Measurements from ENCODE around the gene GMDS. TPM values are rescaled to one million over a fixed set of nuclear protein-coding genes. Genes with fewer than 3 reads are reported as not detected.

The GMDS gene
- total RNA-seq, 1 experiment from 2014 or later, result 31.1 TPM

GRCh38 chr6:1679031-1679687 is 566.2 kb downstream of the GMDS start:
- intact Hi-C loops (cut with micrococcal nuclease; ENCODE audit: unreplicated experiment), result no loop called here
- no TSS peak for BruUV-seq (replicated peaks)
- no peaks in the 10 kb centered on the region for H3K36me3 Mint-ChIP-seq (ENCODE audit: insufficient read depth, unreplicated experiment)
- peaks cover 12% of the 10 kb centered on the region for H3K4me1 Mint-ChIP-seq (ENCODE audit: low read depth, unreplicated experiment)
- ChIA-PET POLR2A (no interaction called here), CTCF (no interaction called here)
- no peak for TF ChIP-seq CTCF (IDR thresholded peaks at IDR 0.05; ENCODE audit: insufficient read depth in 1 of 2, low read depth in 1 of 2, low read length in 1 of 2, severe bottlenecking in 1 of 2, unreplicated experiment in 1 of 2)
- Histone ChIP-seq H3K4me3 (ENCODE audit: low read depth, low read length) (no peak overlapping the region), H3K9me3 (no peaks in the 10 kb centered on the region), H3K27me3 (replicated peaks; ENCODE audit: control insufficient read depth, insufficient read depth, low read length) (no peaks in the 10 kb centered on the region), H3K36me3 (ENCODE audit: control insufficient read depth, insufficient read depth, low read length) (no peaks in the 10 kb centered on the region), H3K4me1 (peaks cover 5% of the 10 kb centered on the region)
- no peak for DNase-seq
- H3K27me3 Mint-ChIP-seq (ENCODE audit: insufficient read depth, unreplicated experiment), result no peaks in the 10 kb centered on the region
- H3K9me3 Mint-ChIP-seq (ENCODE audit: unreplicated experiment), result no peaks in the 10 kb centered on the region
- no peak overlapping the region for H3K27ac Mint-ChIP-seq (ENCODE audit: unreplicated experiment)
- no peak overlapping the region for H3K4me3 Mint-ChIP-seq (ENCODE audit: unreplicated experiment)

DNA sequence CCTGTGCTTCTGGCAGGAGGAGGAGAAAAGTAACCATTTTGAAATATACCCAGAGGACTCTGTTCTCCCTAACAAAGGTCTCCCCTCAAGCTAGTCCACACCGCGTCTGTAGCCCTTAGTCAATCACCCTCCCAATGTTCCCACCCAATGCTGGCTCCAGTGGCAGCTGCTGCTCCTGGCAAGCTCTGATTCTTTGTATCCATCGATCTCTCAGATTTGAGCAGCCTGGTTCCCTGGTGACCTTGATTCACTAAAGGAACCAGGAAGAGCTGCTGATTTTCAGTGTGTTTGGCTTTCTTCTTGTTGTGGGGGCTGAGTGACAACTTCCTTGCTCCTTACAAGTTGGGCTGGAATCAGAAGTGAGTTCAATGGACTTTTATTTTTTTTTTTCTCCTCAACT is 567.2 kb downstream of the GMDS start:
- Histone ChIP-seq H3K27me3 (replicated peaks; ENCODE audit: control insufficient read depth, insufficient read depth, low read length) (no peaks in the 10 kb centered on the region), H3K9me3 (no peaks in the 10 kb centered on the region), H3K36me3 (ENCODE audit: control insufficient read depth, insufficient read depth, low read length) (no peaks in the 10 kb centered on the region), H3K4me3 (ENCODE audit: low read depth, low read length) (no peak overlapping the region), H3K4me1 (peaks cover 5% of the 10 kb centered on the region)
- no peaks in the 10 kb centered on the region for H3K9me3 Mint-ChIP-seq (ENCODE audit: unreplicated experiment)
- no peak for DNase-seq
- no TSS peak for BruUV-seq (replicated peaks)
- no peak overlapping the region for H3K4me3 Mint-ChIP-seq (ENCODE audit: unreplicated experiment)
- ChIA-PET CTCF (no interaction called here), POLR2A (no interaction called here)
- peaks cover 12% of the 10 kb centered on the region for H3K4me1 Mint-ChIP-seq (ENCODE audit: low read depth, unreplicated experiment)
- H3K36me3 Mint-ChIP-seq (ENCODE audit: insufficient read depth, unreplicated experiment), result no peaks in the 10 kb centered on the region
- no peaks in the 10 kb centered on the region for H3K27me3 Mint-ChIP-seq (ENCODE audit: insufficient read depth, unreplicated experiment)
- no peak overlapping the region for H3K27ac Mint-ChIP-seq (ENCODE audit: unreplicated experiment)
- no peak for TF ChIP-seq CTCF (IDR thresholded peaks at IDR 0.05; ENCODE audit: insufficient read depth in 1 of 2, low read depth in 1 of 2, low read length in 1 of 2, severe bottlenecking in 1 of 2, unreplicated experiment in 1 of 2)
- intact Hi-C loops (cut with micrococcal nuclease; ENCODE audit: unreplicated experiment), result no loop called here

- H3K4me3 ChIP-seq (ENCODE audit: low read depth, low read length), result no peak overlapping the region
- ChIA-PET POLR2A (no interaction called here), CTCF (no interaction called here)
- DNase-seq, result no peak
- H3K27me3 ChIP-seq (replicated peaks; ENCODE audit: control insufficient read depth, insufficient read depth, low read length), result no peaks in the 10 kb centered on the region
- no peak overlapping the region for H3K4me3 Mint-ChIP-seq (ENCODE audit: unreplicated experiment)
- no peaks in the 10 kb centered on the region for H3K9me3 ChIP-seq
- no peaks in the 10 kb centered on the region for H3K4me1 Mint-ChIP-seq (ENCODE audit: low read depth, unreplicated experiment)
- H3K36me3 Mint-ChIP-seq (ENCODE audit: insufficient read depth, unreplicated experiment), result no peaks in the 10 kb centered on the region
- intact Hi-C loops (cut with micrococcal nuclease; ENCODE audit: unreplicated experiment), result no loop called here
- no TSS peak for BruUV-seq (replicated peaks)
- H3K27ac Mint-ChIP-seq (ENCODE audit: unreplicated experiment), result no peak overlapping the region
- H3K4me1 ChIP-seq, result no peaks in the 10 kb centered on the region
- H3K36me3 ChIP-seq (ENCODE audit: control insufficient read depth, insufficient read depth, low read length), result no peaks in the 10 kb centered on the region
- H3K9me3 Mint-ChIP-seq (ENCODE audit: unreplicated experiment), result no peaks in the 10 kb centered on the region
- TF ChIP-seq CTCF (IDR thresholded peaks at IDR 0.05; ENCODE audit: insufficient read depth in 1 of 2, low read depth in 1 of 2, low read length in 1 of 2, severe bottlenecking in 1 of 2, unreplicated experiment in 1 of 2), result no peak
- H3K27me3 Mint-ChIP-seq (ENCODE audit: insufficient read depth, unreplicated experiment), result no peaks in the 10 kb centered on the region
Observed at GRCh38 chr6:1672379-1672778, 573.0 kb downstream of the GMDS start.

Measured in Caco-2 (cell line).